Measurements from ENCODE around the gene MCEMP1.
A peak's percentile ranks its signal among the peaks of the same experiment; 100 is the strongest.

Gene MCEMP1

GRCh38 chr19:7699417-7700401, 22.8 kb downstream of the MCEMP1 start:
- TF ChIP-seq CTCF (IDR thresholded peaks at IDR 0.05; ENCODE audit: insufficient read depth, low read depth, low read length, missing control alignments), result no peak
- H3K4me3 ChIP-seq (ENCODE audit: low read length), result no peak overlapping the region
- DNase-seq (ENCODE audit: low read depth), result peak; percentile 61

GRCh38 chr19:7701049-7701653, 24.3 kb downstream of the MCEMP1 start:
- TF ChIP-seq CTCF (IDR thresholded peaks at IDR 0.05; ENCODE audit: insufficient read depth, low read depth, low read length, missing control alignments), result no peak
- DNase-seq (ENCODE audit: low read depth), result no peak
- H3K4me3 ChIP-seq (ENCODE audit: low read length), result no peak overlapping the region

GRCh38 chr19:7701654-7702457, 25.0 kb downstream of the MCEMP1 start, which contains the start of gene FCER2:
Gene FCER2 (minus strand): TSS chr19:7702131. CDS start chr19:7699760, 2,371 bp downstream.
- no peak for TF ChIP-seq CTCF (IDR thresholded peaks at IDR 0.05; ENCODE audit: insufficient read depth, low read depth, low read length, missing control alignments)
- no peak within 1 kb of the TSS for H3K4me3 ChIP-seq (ENCODE audit: low read length)
- DNase-seq (ENCODE audit: low read depth), result no peak

GRCh38 chr19:7703332-7703731, 26.4 kb downstream of the MCEMP1 start:
- no peak for DNase-seq (ENCODE audit: low read depth)
- H3K4me3 ChIP-seq (ENCODE audit: low read length), result no peak overlapping the region
- TF ChIP-seq CTCF (IDR thresholded peaks at IDR 0.05; ENCODE audit: insufficient read depth, low read depth, low read length, missing control alignments), result no peak

- DNase-seq (ENCODE audit: low read depth), result no peak
- no peak for TF ChIP-seq CTCF (IDR thresholded peaks at IDR 0.05; ENCODE audit: insufficient read depth, low read depth, low read length, missing control alignments)
- no peak overlapping the region for H3K4me3 ChIP-seq (ENCODE audit: low read length)
Measured at GRCh38 chr19:7704280-7705060, 27.6 kb downstream of the MCEMP1 start.
